SK-N-SH treated with all-trans-retinoic acid at 6 μM for 48 hours (cell line): ENCODE measurements around the gene TMEM40.
"Not testable (repeated sequence)": the region's sequence is repeated elsewhere in the genome, so short reads cannot be mapped to it uniquely, and the experiment has no call there.

ENCODE experiments used
- ATAC-seq: fragments of 200-7000 bp; cut with Tn5 transposase; 3 replicates; pipeline ENCODE4 v1.9.1; 2020; ENCODE audit warnings: mild to moderate bottlenecking, moderate library complexity
- ARNTL ChIP-seq: fragments of 450-650 bp; formaldehyde crosslinking; IDR thresholded peaks from 2 replicates; pipeline ENCODE4 v1.5.0; 2020; ENCODE audit warnings: low read depth, mild to moderate bottlenecking, moderate library complexity, borderline replicate concordance
- BACH2 ChIP-seq: fragments of 250-450 bp; sonication (Bioruptor Pico); IDR thresholded peaks from 2 replicates; pipeline ENCODE4 v1.9.0; 2021; ENCODE audit warnings: mild to moderate bottlenecking, borderline replicate concordance
- CSDC2 ChIP-seq: fragments of 250-450 bp; sonication (Bioruptor Pico); IDR thresholded peaks from 2 replicates; pipeline ENCODE4 v1.5.0; 2020; ENCODE audit warnings: mild to moderate bottlenecking, moderate library complexity
- CSRNP3 ChIP-seq: fragments of 250-450 bp; sonication (Bioruptor Pico); IDR thresholded peaks from 2 replicates; pipeline ENCODE4 v1.5.1; 2021; ENCODE audit warnings: mild to moderate bottlenecking, moderate library complexity
- ESRRG ChIP-seq: fragments of 250-450 bp; sonication (Bioruptor Pico); IDR thresholded peaks from 2 replicates; pipeline ENCODE4 v1.6.1; 2021; ENCODE audit warnings: mild to moderate bottlenecking
- GLIS3 ChIP-seq: fragments of 250-450 bp; sonication (Bioruptor Pico); IDR thresholded peaks from 2 replicates; pipeline ENCODE4 v1.5.0; 2020; ENCODE audit warnings: mild to moderate bottlenecking, moderate library complexity
- ISL1 ChIP-seq: fragments of 250-450 bp; sonication (Bioruptor Pico); IDR thresholded peaks from 2 replicates; pipeline ENCODE4 v2.1.2; 2022; ENCODE audit warnings: mild to moderate bottlenecking, moderate library complexity
- OSR1 ChIP-seq: fragments of 250-450 bp; sonication (Bioruptor Pico); IDR thresholded peaks from 2 replicates; pipeline ENCODE4 v1.8.0; 2022; ENCODE audit warnings: moderate library complexity, mild to moderate bottlenecking, inconsistent platforms
- PATZ1 ChIP-seq: fragments of 250-450 bp; sonication (Bioruptor Pico); IDR thresholded peaks from 2 replicates; pipeline ENCODE4 v1.8.0; 2020; ENCODE audit warnings: mild to moderate bottlenecking, moderate library complexity, borderline replicate concordance
- POU6F1 ChIP-seq: fragments of 250-450 bp; sonication (Bioruptor Pico); IDR thresholded peaks from 2 replicates; pipeline ENCODE4 v1.8.0; 2021; ENCODE audit warnings: low read depth, mild to moderate bottlenecking, moderate library complexity, borderline replicate concordance
- PPARA ChIP-seq: fragments of 250-450 bp; sonication (Bioruptor Pico); IDR thresholded peaks from 2 replicates; pipeline ENCODE4 v1.5.0; 2020; ENCODE audit warnings: mild to moderate bottlenecking, borderline replicate concordance
- RARB ChIP-seq: fragments of 250-450 bp; sonication (Bioruptor Pico); IDR thresholded peaks from 2 replicates; pipeline ENCODE4 v1.8.0; 2021; ENCODE audit warnings: mild to moderate bottlenecking, moderate library complexity
- SNAI2 ChIP-seq: fragments of 250-450 bp; sonication (Bioruptor Pico); IDR thresholded peaks from 2 replicates; pipeline ENCODE4 v1.5.0; 2020; ENCODE audit warnings: mild to moderate bottlenecking, moderate library complexity
- TCF4 ChIP-seq: fragments of 250-450 bp; sonication (Bioruptor Pico); IDR thresholded peaks from 2 replicates; pipeline ENCODE4 v1.8.0; 2021; ENCODE audit warnings: mild to moderate bottlenecking, moderate library complexity, borderline replicate concordance
- TOX ChIP-seq: fragments of 250-450 bp; sonication (Bioruptor Pico); IDR thresholded peaks from 2 replicates; pipeline ENCODE4 v1.8.0; 2021; ENCODE audit warnings: mild to moderate bottlenecking, moderate library complexity, borderline replicate concordance
- TSHZ2 ChIP-seq: fragments of 250-450 bp; sonication (Bioruptor Pico); IDR thresholded peaks from 2 replicates; pipeline ENCODE4 v1.5.0; 2020; ENCODE audit warnings: mild to moderate bottlenecking, moderate library complexity
- ZC3H10 ChIP-seq: fragments of 250-450 bp; sonication (Bioruptor Pico); IDR thresholded peaks from 2 replicates; pipeline ENCODE4 v1.5.1; 2021; ENCODE audit warnings: mild to moderate bottlenecking, moderate library complexity
- ZFP3 ChIP-seq: fragments of 250-450 bp; sonication (Bioruptor Pico); IDR thresholded peaks from 2 replicates; pipeline ENCODE4 v1.5.0; 2020; ENCODE audit warnings: mild to moderate bottlenecking, moderate library complexity
- ZFP30 ChIP-seq: fragments of 450-650 bp; formaldehyde crosslinking; IDR thresholded peaks from 2 replicates; pipeline ENCODE4 v1.5.0; 2022; ENCODE audit warnings: mild to moderate bottlenecking, moderate library complexity
- ZNF565 ChIP-seq: fragments of 450-650 bp; formaldehyde crosslinking; conservative IDR thresholded peaks from 2 replicates; pipeline ENCODE4 v1.5.0; 2020; ENCODE audit warnings: low read depth, mild to moderate bottlenecking, moderate library complexity
- ZNF70 ChIP-seq: fragments of 450-650 bp; formaldehyde crosslinking; IDR thresholded peaks from 2 replicates; pipeline ENCODE4 v1.5.0; 2020; ENCODE audit warnings: mild to moderate bottlenecking, moderate library complexity
- ZNF8 ChIP-seq: fragments of 450-650 bp; formaldehyde crosslinking; IDR thresholded peaks from 2 replicates; pipeline ENCODE4 v1.5.0; 2020; ENCODE audit warnings: mild to moderate bottlenecking, moderate library complexity
- TF ChIP-seq, protein P1 (sequence below): fragments of 250-450 bp; sonication (Bioruptor Pico); IDR thresholded peaks from 2 replicates; pipeline ENCODE4 v1.5.1; 2020; ENCODE audit warnings: low read depth, mild to moderate bottlenecking, moderate library complexity

TMEM40 gene

GRCh38 chr3:12777171-12777570, 18.1 kb upstream of the TMEM40 start:
- ATAC-seq = no peak
- no peak for TF ChIP-seq TOX (CRISPR knock-in tag)
- TF ChIP-seq POU6F1 (CRISPR knock-in tag) = no peak
- no peak for TF ChIP-seq SNAI2 (CRISPR knock-in tag)
- TF ChIP-seq ESRRG (CRISPR knock-in tag) = no peak
- TF ChIP-seq ISL1 (CRISPR knock-in tag) = no peak
- TF ChIP-seq ZFP3 (CRISPR knock-in tag) = no peak
- TF ChIP-seq PPARA (CRISPR knock-in tag) = no peak
- TF ChIP-seq ZNF8 (CRISPR knock-in tag) = no peak
- TF ChIP-seq CSDC2 (CRISPR knock-in tag) = no peak
- no peak for TF ChIP-seq PATZ1 (CRISPR knock-in tag)
- no peak for TF ChIP-seq OSR1 (CRISPR knock-in tag)
- no peak for TF ChIP-seq ZNF70
- TF ChIP-seq ZC3H10 (CRISPR knock-in tag) = no peak
- TF ChIP-seq ZFP30 (CRISPR knock-in tag) = no peak
- no peak for TF ChIP-seq TSHZ2 (CRISPR knock-in tag)
- TF ChIP-seq, protein P1, sequence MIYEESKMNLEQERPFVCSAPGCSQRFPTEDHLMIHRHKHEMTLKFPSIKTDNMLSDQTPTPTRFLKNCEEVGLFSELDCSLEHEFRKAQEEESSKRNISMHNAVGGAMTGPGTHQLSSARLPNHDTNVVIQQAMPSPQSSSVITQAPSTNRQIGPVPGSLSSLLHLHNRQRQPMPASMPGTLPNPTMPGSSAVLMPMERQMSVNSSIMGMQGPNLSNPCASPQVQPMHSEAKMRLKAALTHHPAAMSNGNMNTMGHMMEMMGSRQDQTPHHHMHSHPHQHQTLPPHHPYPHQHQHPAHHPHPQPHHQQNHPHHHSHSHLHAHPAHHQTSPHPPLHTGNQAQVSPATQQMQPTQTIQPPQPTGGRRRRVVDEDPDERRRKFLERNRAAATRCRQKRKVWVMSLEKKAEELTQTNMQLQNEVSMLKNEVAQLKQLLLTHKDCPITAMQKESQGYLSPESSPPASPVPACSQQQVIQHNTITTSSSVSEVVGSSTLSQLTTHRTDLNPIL (CRISPR knock-in tag) = no peak
- no peak for TF ChIP-seq CSRNP3
- no peak for TF ChIP-seq GLIS3 (CRISPR knock-in tag)
- TF ChIP-seq ZNF565 = no peak

DNA sequence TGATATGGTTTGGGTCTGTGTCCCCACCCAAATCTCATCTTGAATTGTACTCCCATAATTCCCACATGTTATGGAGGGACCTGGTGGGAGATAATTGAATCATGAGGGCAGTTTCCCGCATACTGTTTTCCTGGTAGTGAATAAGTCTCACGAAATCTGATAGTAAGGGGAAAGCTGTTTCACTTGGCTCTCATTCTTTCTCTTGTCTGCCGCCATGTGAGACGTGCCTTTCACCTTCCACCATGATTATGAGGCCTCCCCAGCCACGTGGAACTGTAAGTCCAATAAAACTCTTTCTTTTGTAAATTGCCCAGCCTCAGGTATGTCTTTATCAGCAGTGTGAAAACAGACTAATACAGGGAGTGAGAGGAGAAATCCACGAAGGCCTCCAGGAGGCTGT, 16.9 kb upstream of the TMEM40 start:
- not testable (repeated sequence) for ATAC-seq

DNA sequence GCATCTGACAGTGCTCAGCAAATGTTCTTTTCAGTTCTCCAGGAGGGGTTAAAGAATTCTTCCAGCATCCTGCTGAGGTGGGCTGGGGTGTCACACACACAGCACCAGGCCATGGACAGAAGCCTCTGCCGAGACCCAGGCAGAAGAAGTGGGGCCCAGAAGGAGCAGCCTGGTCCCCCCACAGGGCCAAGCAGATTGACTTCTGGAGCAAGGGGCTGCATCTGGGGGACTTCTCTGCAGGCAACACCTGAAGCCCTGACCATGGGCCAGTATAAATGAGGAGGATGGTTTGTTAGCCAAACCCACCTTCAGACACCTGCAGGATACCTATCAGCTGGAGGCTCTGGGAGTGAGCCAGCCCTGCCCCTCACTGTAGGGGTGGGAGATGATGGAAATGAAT, 16.2 kb upstream of the TMEM40 start:
- no peak for ATAC-seq
- TF ChIP-seq BACH2 (CRISPR knock-in tag) = no peak
- TF ChIP-seq PPARA (CRISPR knock-in tag) = no peak
- TF ChIP-seq OSR1 (CRISPR knock-in tag) = no peak
- no peak for TF ChIP-seq TOX (CRISPR knock-in tag)
- TF ChIP-seq ESRRG (CRISPR knock-in tag) = no peak
- TF ChIP-seq ZC3H10 (CRISPR knock-in tag) = no peak
- no peak for TF ChIP-seq TCF4 (CRISPR knock-in tag)
- no peak for TF ChIP-seq ZNF8 (CRISPR knock-in tag)
- TF ChIP-seq ZNF70 = no peak
- no peak for TF ChIP-seq ARNTL (CRISPR knock-in tag)
- TF ChIP-seq ZFP30 (CRISPR knock-in tag) = no peak
- TF ChIP-seq RARB (CRISPR knock-in tag) = no peak
- TF ChIP-seq, protein P1 (CRISPR knock-in tag) = no peak
- no peak for TF ChIP-seq GLIS3 (CRISPR knock-in tag)
- TF ChIP-seq ZNF565 = no peak
- no peak for TF ChIP-seq POU6F1 (CRISPR knock-in tag)
- TF ChIP-seq ISL1 (CRISPR knock-in tag) = no peak
- TF ChIP-seq ZFP3 (CRISPR knock-in tag) = no peak
- no peak for TF ChIP-seq PATZ1 (CRISPR knock-in tag)
